Daoy (cell line): ENCODE data around the gene ONECUT1. TPM values are rescaled to one million over a fixed set of nuclear protein-coding genes. Genes with fewer than 3 reads are reported as not detected.
"Not testable (repeated sequence)": the region's sequence is repeated elsewhere in the genome, so short reads cannot be mapped to it uniquely, and the experiment has no call there.

Source experiments
- DNase-seq: peaks from one replicate; pipeline ENCODE4 v3.0.0-alpha.2; 2015; ENCODE audit warnings: low read depth
- total RNA-seq: library from RNA; depleted of rRNA; stranded (reverse); fragments of >200 nt; shearing (Covaris generic); gene quantifications from 2 replicates; pipeline ENCODE4 v1.2.3, GENCODE V29; 2014; rRNA removed

ONECUT1 gene
- total RNA-seq: 0.18 TPM in 1 of 2 replicates, not detected in the other

- peak; percentile 91 for DNase-seq
Observed at GRCh38 chr15:52790169-52790708, at the start of gene ONECUT1. Gene ONECUT1, minus strand, starts transcription at chr15:52790336. Its CDS starts 452 bp downstream, at chr15:52789884.

DNA sequence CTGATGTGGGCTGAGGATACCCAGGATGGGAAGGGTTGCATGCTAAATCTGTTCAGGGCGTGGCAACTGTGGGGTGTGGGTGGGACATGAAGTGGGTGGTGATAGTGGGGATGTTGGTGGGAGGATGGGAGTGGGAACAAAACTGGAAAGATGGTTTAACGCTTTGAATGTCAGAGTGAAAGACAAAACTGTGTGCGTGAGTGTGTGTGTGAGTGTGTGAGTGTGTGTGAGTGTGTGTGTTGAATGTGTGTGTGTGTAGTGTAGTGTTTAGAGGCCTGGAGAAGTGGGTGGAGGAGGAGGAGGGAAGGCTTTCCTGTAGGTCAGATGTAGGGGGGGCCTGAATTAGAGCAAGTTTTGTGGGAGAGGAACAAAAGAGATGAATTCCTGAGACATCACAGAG is 44.2 kb upstream of the ONECUT1 start:
- DNase-seq: no peak

DNA sequence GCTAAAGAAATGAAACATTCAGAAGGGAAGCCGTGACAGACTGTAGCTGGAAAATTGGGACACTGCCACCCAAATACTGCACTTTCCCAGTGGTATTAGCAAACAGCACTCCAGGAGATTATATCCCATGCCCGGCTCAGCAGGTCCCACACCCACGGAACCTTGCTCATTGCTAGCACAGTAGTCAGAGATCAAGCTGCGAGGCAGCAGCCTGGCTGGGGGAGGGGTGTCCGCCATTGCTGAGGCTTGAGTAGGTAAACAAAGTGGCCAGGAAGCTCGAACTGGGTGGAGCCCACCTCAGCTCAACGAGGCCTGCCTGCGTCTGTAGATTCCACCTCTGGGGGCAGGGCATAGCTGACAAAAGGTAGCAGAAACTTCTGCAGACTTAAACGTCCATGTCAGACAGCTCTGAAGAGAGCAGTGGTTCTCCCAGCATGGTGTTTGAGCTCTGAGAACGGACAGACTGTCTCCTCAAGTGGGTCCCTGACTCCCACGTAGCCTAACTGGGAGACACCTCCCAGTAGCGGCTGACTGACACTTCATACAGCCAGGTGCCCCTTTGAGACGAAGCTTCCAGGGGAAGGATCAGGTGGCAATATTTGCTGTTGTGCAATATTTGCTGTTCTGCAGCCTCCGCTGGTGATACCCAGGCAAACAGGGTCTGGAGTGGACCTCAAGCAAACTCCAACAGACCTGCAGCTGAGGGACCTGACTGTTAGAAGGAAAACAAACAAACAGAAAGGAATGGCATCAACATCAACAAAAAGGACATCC is 34.2 kb upstream of the ONECUT1 start:
- not testable (repeated sequence) for DNase-seq

DNA sequence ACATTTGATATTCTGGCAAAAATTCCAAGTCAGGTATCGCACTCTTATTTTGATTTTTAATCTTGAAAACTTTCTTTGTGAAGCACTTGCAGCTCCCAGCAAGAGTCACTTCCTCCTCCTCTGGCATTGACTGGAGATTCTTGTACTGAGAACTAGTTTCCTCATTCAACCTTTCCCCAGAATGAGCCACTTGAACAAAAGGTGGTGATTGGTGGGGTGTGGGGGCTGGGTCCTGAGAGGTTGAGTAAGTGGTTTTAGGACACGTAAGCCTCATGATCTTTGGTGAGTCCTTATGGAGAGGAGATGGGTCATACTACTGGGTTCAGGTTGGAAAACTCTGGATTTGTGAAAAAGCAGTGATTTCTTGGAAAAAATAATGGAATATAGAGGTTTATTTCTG is 32.3 kb upstream of the ONECUT1 start:
- DNase-seq: peak; percentile 54

- DNase-seq: no peak
Observed at GRCh38 chr15:52819253-52819652, 29.1 kb upstream of the ONECUT1 start.

- not testable (repeated sequence) for DNase-seq
Observed at GRCh38 chr15:52815899-52816298, 25.8 kb upstream of the ONECUT1 start.

DNA sequence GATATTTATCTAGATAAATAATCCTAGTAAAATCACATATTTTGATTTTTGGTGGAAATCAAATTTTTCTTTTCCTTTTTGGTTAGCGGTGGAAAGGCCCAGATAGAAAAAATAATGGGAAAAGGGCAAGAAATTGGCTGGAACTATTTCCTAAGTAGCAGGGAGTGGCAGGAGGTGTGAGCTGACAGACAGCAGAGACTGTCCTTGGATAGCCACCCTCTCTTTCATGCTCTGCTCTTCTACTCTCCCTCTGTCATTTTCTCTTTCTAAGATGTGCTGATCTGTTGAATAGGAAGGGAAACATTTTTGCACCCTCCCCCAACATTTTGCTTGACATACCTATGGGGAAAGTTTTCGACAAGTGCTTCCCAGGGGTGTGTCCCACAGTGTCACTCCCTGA is 18.9 kb upstream of the ONECUT1 start:
- DNase-seq: no peak

DNA sequence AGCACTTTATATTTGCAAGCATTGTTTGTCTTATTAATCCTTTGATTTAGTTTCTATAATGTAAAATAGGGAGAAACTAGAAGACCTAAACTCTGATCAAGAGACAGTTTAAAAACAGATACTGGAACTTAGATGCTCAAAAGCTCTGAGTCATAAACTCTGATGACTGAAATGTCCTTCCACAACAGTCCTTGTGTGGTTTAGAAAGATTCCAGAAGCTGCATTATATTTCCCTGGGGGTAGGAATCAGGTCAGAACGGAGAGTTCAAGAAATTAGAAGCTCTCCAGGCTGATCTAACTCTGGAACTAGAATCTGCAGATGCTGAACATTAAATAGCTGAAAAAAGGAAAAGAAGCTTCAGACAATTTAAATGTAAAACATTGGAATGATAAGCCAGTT is 18.3 kb upstream of the ONECUT1 start:
- peak; percentile 48 for DNase-seq

DNA sequence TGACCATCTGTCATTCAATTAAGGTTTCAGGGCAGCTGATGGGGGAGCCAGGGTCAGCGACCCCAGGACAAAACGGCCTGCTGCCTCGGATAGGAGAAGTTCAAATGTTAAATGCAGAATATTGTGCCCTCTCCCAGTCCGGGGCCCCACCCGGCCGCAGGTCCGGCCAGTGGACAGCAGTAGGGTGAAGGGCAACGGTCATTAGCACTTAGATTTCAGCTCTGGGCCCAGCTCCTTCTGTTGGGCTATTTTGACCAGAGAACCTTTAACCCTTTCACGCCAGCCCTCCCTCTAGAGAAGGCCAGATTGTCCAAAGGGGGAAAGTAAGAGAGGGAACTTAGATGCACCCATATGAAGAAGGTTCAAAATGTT is 16.1 kb upstream of the ONECUT1 start:
- no peak for DNase-seq

GRCh38 chr15:52805351-52806283 is 15.5 kb upstream of the ONECUT1 start:
- no peak for DNase-seq

- no peak for DNase-seq
Observed at GRCh38 chr15:52804526-52805081, 14.5 kb upstream of the ONECUT1 start.

DNA sequence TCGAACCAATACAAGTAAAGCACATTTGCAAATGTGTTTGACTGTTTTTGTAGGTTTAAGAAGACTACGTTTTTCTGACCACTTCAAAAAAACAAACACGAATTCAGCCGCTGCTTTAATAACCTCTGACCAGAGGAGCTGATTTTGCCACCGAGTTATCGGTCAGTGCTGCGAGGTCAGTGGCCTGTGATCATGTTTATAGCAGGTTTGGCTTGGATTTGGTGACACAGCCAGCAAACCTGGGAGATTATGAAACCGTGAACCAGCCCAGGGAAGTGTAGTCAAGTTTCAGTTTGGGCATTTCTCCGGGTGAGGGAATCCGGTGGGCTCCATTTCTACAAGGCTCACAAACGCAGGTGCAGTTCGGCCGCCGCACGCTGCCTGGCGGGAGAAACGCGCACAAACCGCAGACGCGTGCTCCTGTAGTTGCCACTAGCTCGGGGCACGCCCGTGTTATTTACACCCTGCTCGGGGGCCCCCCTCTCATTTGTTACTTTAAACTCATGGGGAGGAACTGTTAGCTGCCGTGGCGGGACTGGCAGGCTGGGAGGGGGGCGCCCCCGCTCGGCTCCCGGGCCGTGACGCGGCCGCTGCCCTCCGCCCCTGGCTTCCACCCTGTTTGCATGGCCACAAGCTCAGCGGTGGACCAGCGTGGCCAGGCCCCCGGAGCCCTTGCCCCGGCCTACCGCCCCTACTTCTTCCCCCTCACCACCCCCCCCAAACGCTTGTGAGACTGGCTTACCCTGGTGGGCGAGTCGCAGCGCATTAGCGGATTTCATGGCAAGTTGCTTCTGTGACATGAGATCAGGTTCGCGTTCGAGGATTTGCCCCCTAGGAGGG is 13.6 kb upstream of the ONECUT1 start:
- no peak for DNase-seq

GRCh38 chr15:52803108-52803466 is 13.0 kb upstream of the ONECUT1 start:
- no peak for DNase-seq

- DNase-seq: no peak
Observed at GRCh38 chr15:52802110-52802509, 12.0 kb upstream of the ONECUT1 start.

DNA sequence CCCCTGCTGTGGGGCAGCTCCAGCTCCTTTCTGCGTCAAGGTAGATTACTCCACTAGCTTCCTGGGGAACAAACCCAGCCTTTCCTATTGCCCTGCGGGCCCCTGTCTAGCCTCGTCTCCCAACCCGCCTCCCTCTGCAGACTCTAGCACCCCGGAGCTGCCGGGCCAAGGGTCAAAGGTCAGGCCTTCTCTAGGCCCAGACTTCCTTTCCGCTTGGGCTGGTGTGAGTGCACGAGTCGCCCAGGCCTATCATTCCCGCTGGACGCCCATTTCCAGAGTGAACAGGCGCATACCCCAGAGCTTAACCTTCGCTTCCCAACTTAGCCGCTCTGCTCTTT is 11.6 kb upstream of the ONECUT1 start:
- no peak for DNase-seq

DNA sequence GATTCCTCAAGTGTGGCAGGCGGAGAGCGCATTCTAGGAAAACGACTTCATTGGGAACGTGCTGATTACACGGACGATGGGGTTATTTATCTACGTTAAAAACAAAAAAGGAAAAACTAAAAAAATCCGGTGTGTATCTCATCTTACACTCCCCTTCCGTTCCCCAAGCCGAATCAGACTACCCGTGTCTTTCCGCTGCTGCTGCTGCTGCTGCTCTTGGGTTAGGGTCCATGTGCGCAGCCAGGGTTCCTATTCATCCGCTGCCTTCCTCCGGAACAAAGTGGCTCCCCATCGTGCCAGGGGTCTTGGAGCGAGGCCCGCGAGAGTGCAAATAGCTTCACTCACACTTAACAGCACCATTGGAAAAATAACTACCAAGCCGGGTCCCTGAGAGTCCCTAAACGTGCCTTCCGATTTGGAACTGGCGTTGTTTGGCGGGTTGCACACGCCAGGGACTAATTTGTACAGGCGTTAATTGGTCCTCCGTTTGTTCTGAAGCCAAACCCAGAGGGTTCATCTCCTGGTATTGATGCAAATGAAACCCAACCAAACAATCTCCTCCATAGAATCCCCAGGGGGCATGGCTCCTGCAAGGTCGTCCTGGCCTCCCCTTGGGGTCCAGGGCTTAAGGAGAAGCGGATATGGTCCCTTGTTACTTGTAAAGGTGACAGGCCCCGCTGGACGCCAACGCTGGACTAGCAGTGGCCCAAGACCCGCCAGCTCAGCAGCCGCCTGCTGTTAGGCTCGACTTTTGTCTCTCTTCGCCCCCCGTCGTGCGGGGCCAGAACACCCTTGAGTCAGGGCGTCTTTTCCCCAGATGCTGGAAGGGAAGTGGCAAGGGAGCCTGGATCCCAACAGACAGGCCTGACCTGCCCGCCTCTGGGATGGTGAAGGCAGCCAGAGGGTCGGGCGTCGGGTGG is 11.0 kb upstream of the ONECUT1 start:
- DNase-seq: no peak

- no peak for DNase-seq
Observed at GRCh38 chr15:52799145-52799811, 9.1 kb upstream of the ONECUT1 start.

- DNase-seq: no peak
Observed at GRCh38 chr15:52798529-52799101, 8.5 kb upstream of the ONECUT1 start.
